Activated CD4-positive, alpha-beta memory T cell treated with anti-CD3 and anti-CD28 coated beads, Interleukin-2, amount 10 ng/mL, durations not matched to agents 7 days and 5 days (primary cell): ENCODE data around the gene ATXN7L3. TPM values are rescaled to one million over a fixed set of nuclear protein-coding genes. Genes with fewer than 3 reads are reported as not detected.

ENCODE experiments used
- CTCF ChIA-PET: fragments of 350-600 bp; sonication (Branson Sonifier 250); formaldehyde crosslinking; loops from one replicate; lab custom pipeline; 2021; ENCODE audit warnings: antibody characterized with exemption, inconsistent platforms; lab: Charles Lee
- POLR2A ChIA-PET: fragments of 350-600 bp; sonication (Branson Sonifier 250); formaldehyde crosslinking; loops from one replicate; lab custom pipeline; 2021; ENCODE audit warnings: antibody characterized with exemption; lab: Charles Lee
- DNase-seq: peaks from one replicate; pipeline ENCODE4 v3.0.0-alpha.2; 2020
- H3K27ac Mint-ChIP-seq: one replicate; pipeline ENCODE4 v1.8.0; 2021; ENCODE audit warnings: mild to moderate bottlenecking, mixed read lengths
- H3K27me3 Mint-ChIP-seq: one replicate; pipeline ENCODE4 v1.8.0; 2021; ENCODE audit warnings: mixed read lengths
- H3K36me3 Mint-ChIP-seq: one replicate; pipeline ENCODE4 v1.8.0; 2021; ENCODE audit warnings: low read depth, mixed read lengths
- H3K4me1 Mint-ChIP-seq: one replicate; pipeline ENCODE4 v1.8.0; 2021; ENCODE audit warnings: mixed read lengths
- H3K4me3 Mint-ChIP-seq: one replicate; pipeline ENCODE4 v1.8.0; 2021; ENCODE audit warnings: mild to moderate bottlenecking, mixed read lengths
- H3K9me3 Mint-ChIP-seq: one replicate; pipeline ENCODE4 v1.8.0; 2021; ENCODE audit warnings: mixed read lengths
- total RNA-seq, 2 experiments: library from RNA; stranded (reverse); gene quantifications; one replicate each; pipeline ENCODE4 v1.2.3, GENCODE V29; 2021

The ATXN7L3 gene
- total RNA-seq, 2 experiments from 2014 or later = 106 to 107 TPM

DNA sequence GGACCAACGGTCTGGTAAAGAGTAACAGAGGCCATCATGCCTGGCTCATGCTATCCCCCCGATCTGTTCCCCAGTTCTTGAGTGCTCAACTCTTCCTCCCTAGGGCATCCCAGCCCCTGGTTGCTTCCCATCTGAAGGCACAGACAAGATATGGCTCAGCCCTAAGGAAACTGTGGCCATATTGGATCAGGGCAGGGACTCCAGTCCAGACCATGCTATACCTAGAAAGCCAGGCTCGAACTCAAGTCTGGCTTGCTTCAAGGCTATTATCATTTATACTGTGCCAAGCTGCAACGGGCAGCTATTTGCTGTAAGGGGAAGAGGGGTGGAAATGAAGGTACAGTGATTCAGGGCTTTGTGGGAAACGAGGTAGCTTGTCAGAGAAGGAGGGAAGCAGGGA is 17.0 kb upstream of the ATXN7L3 start:
- Mint-ChIP-seq H3K4me1 (peaks cover 41% of the 10 kb centered on the region), H3K9me3 (no peaks in the 10 kb centered on the region), H3K27ac (peak overlapping the region; percentile 81), H3K4me3 (peak overlapping the region; percentile 90), H3K27me3 (no peaks in the 10 kb centered on the region), H3K36me3 (peaks cover 54% of the 10 kb centered on the region)
- no peak for DNase-seq
- POLR2A ChIA-PET = interaction anchor here (0.7 to 18.0 kb wide), 9 partner anchors 22 to 1100 kb away, joined by 3 to 504 read pairs (median 3); partner anchors contain the start of genes ATXN7L3, HDAC5, MAP3K14 and SLC25A39
- CTCF ChIA-PET = interaction anchor here (0.9 to 3.8 kb wide), 6 partner anchors 9 to 129 kb away, joined by 4 to 31 read pairs (median 4); partner anchors contain the start of genes ATXN7L3, GRN and TMUB2

DNA sequence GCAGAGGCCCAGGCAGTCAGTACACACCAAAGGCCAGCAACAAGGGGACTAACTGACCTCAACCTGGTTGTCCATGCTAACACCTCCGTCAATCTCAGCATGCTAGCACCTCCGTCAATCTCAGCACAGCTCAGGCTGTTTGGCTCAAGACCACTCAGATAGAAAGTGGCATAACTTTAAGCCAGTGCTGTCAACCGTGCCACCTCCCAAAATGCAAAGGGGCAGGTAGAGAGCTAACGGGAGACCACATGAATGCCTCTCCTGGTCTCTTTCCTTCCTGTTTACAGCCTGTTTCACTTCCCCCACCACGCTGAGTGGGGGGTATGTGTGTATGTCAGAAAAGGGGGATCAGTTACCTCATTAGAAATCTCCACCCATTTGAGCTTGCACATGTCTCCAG is 16.5 kb upstream of the ATXN7L3 start:
- Mint-ChIP-seq H3K27me3 (no peaks in the 10 kb centered on the region), H3K36me3 (peaks cover 58% of the 10 kb centered on the region), H3K4me1 (peaks cover 46% of the 10 kb centered on the region), H3K9me3 (no peaks in the 10 kb centered on the region), H3K27ac (peak overlapping the region; percentile 81), H3K4me3 (peak overlapping the region; percentile 90)
- DNase-seq = peak; percentile 52
- ChIA-PET CTCF (interaction anchor here (0.9 to 3.8 kb wide), 5 partner anchors 9 to 129 kb away, joined by 4 to 31 read pairs (median 4); partner anchors contain the start of genes ATXN7L3 and GRN), POLR2A (interaction anchor here (0.7 to 18.0 kb wide), 10 partner anchors 21 to 1101 kb away, joined by 3 to 504 read pairs (median 3); partner anchors contain the start of genes ATXN7L3, HDAC5, MAP3K14 and SLC25A39)

DNA sequence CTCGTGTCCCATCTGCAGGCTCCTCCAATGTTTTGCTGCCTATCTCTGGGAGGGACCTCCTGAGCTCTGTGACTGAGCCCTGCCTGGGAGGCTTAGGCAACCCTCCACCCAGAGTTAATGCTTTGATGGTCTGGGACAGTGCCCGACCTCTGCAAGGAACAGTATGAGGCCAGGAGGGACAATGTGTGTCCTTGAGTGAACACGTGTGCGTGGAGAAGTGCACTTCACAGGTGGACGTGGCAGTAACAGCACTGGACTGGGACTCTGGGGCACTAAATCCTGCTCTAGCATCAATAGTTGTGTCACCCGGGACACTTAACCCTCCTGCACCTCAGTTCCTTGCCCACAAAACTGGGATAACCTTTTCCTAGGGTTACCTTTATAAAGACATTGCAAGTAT is 15.2 kb upstream of the ATXN7L3 start:
- Mint-ChIP-seq H3K4me1 (peaks cover 52% of the 10 kb centered on the region), H3K4me3 (peak overlapping the region; percentile 36), H3K27me3 (no peaks in the 10 kb centered on the region), H3K36me3 (peaks cover 59% of the 10 kb centered on the region), H3K9me3 (no peaks in the 10 kb centered on the region), H3K27ac (peak overlapping the region; percentile 81)
- ChIA-PET POLR2A (interaction anchor here (1.2 to 18.0 kb wide), 3 partner anchors 20 to 109 kb away, joined by 3 to 504 read pairs (median 117); partner anchors contain the start of genes ATXN7L3, SLC25A39 and TMUB2), CTCF (interaction anchor here (1.5 kb wide), 1 partner anchor 11 kb away, joined by 3 read pairs; no protein-coding TSS in a partner anchor)
- no peak for DNase-seq

DNA sequence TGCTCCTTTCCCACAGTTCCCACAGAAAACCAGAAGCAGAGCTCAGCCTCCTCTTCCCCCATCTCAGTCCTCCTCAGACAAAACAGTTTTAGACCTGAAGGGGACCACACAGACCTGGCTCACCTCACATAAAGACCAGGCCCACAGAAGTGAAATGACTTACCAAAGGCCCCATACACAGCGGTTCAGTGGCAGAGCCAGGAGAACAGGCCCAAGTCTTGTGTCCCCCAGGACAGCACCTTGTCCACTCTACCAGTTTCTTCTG is 14.5 kb upstream of the ATXN7L3 start:
- DNase-seq = no peak

DNA sequence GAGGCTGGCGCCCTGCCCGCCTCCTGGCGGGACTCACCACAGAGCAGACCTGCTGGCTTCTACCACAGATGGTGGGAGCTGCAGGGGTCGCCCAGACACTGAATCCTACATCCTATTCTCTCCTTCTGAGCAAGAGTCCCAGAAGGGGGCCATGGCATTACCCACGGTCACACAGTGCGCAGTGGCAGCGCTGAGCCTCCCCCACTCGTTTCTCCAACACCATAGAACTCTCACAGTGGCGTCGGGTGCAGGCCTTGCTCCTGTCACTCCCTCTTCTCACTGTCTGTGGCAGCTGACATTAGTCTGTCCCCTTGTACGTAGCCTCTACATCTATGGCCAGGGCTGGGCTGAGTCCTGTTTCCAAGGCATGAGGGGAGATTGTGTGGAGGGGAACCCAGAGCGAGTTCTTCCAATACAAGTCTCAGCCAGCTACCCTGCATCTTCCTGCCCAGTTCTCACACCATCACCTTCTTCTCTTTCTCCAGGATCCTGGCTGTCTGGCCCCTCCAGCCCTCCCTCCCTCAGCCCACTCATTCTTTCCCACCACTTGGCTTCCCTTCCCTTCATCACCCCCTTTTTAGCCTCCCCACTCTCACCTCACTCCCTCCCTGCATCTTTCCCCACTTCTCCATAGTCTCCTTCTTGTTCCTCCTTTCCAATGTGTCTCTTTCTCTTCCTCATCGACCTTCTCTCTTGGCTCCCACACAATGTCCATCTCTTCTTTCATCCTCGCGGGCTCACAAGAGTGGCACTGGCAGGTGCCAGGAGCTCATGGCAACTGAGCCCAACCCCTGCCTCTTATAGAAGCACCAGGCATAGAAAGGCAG is 13.9 kb upstream of the ATXN7L3 start:
- H3K27ac Mint-ChIP-seq = peak overlapping the region; percentile 55
- ChIA-PET POLR2A (interaction anchor here (4.9 to 18.0 kb wide), 2 partner anchors 7 to 19 kb away, joined by 67 to 504 read pairs; partner anchors contain the start of genes ATXN7L3, TMUB2 and UBTF), CTCF (interaction anchor here (1.0 to 1.5 kb wide), 2 partner anchors 10 kb away, joined by 3 read pairs; no protein-coding TSS in a partner anchor)
- H3K36me3 Mint-ChIP-seq = peaks cover 68% of the 10 kb centered on the region
- no peak for DNase-seq
- H3K9me3 Mint-ChIP-seq = no peaks in the 10 kb centered on the region
- peaks cover 63% of the 10 kb centered on the region for H3K4me1 Mint-ChIP-seq
- no peak overlapping the region for H3K4me3 Mint-ChIP-seq
- no peaks in the 10 kb centered on the region for H3K27me3 Mint-ChIP-seq

More for the DNA sequence above, 14.5 kb upstream of the ATXN7L3 start:
- Mint-ChIP-seq H3K27me3 (no peaks in the 10 kb centered on the region), H3K4me3 (no peak overlapping the region), H3K9me3 (no peaks in the 10 kb centered on the region), H3K36me3 (peaks cover 66% of the 10 kb centered on the region), H3K27ac (peak overlapping the region; percentile 55), H3K4me1 (peaks cover 60% of the 10 kb centered on the region)
- CTCF ChIA-PET = interaction anchor here (1.5 kb wide), 1 partner anchor 10 kb away, joined by 3 read pairs; no protein-coding TSS in a partner anchor
- POLR2A ChIA-PET = interaction anchor here (8.5 to 18.0 kb wide), 2 partner anchors 19 to 110 kb away, joined by 117 to 504 read pairs; partner anchors contain the start of genes ATXN7L3, SLC25A39 and TMUB2

DNA sequence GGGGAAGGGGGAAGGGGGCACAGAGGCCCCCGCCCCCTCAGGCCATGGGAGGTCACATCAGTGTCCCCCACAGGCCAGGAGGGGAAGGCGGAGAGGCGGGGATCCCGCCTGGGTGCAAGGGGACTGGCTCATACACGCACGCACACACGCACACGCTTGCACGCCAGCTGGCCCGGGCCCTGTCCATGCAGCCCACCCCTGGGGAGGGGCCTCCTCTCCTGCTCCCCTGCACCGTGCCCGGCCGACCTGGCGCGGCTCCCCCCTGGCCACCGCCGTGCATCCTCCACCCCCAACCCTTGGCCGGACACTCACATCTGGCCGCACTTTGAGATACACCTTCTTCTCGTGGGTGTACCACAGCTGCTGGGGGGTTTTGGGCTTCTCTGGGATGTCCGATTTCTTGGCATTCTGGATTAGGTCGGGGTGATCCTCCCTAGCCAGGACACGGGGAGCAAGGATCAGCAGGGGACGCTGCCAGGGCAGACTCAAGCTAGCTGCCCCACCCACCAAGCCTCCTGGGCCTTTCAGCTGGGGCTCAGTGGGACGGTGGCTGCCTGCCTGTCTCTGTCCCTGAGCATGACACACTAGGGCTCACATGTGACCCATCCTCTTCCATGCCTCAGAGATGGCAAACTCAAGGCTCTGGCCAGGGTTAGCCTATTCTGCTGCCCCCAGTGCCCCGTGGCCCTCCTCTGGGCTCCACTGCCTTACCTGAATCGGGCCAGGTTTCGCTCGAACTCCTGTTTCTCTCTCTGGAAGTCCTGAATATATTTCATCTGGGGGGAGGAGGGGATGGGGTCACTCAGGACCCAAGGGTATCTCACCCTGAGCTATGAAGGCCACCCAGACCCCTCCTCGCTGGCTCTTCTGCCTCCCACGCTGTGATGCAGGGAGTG is 13.1 kb upstream of the ATXN7L3 start:
- no peaks in the 10 kb centered on the region for H3K27me3 Mint-ChIP-seq
- H3K4me1 Mint-ChIP-seq = peaks cover 67% of the 10 kb centered on the region
- ChIA-PET CTCF (interaction anchor here (1.0 to 3.5 kb wide), 2 partner anchors 9 to 25 kb away, joined by 3 to 35 read pairs; partner anchors contain the start of gene TMUB2), POLR2A (interaction anchor here (1.0 to 18.0 kb wide), 4 partner anchors 8 to 113 kb away, joined by 3 to 504 read pairs (median 50); partner anchors contain the start of genes ATXN7L3, SLC25A39, TMUB2 and UBTF)
- no peaks in the 10 kb centered on the region for H3K9me3 Mint-ChIP-seq
- no peak overlapping the region for H3K27ac Mint-ChIP-seq
- H3K36me3 Mint-ChIP-seq = peaks cover 73% of the 10 kb centered on the region
- DNase-seq = no peak
- H3K4me3 Mint-ChIP-seq = no peak overlapping the region

- ChIA-PET POLR2A (interaction anchor here (1.0 to 18.0 kb wide), 8 partner anchors 9 to 140 kb away, joined by 3 to 504 read pairs (median 6); partner anchors contain the start of genes ATXN7L3, GRN, SLC25A39 and TMUB2), CTCF (interaction anchor here (0.6 to 4.1 kb wide), 10 partner anchors 8 to 813 kb away, joined by 3 to 65 read pairs (median 12); partner anchors contain the start of genes GRN, TMUB2 and UBTF)
- DNase-seq = no peak
- Mint-ChIP-seq H3K27ac (peak overlapping the region; percentile 21), H3K4me3 (no peak overlapping the region), H3K4me1 (peaks cover 61% of the 10 kb centered on the region), H3K36me3 (peaks cover 70% of the 10 kb centered on the region), H3K9me3 (no peaks in the 10 kb centered on the region), H3K27me3 (no peaks in the 10 kb centered on the region)
These were observed 11.9 kb upstream of the ATXN7L3 start for GRCh38 chr17:44211281-44212265.

DNA sequence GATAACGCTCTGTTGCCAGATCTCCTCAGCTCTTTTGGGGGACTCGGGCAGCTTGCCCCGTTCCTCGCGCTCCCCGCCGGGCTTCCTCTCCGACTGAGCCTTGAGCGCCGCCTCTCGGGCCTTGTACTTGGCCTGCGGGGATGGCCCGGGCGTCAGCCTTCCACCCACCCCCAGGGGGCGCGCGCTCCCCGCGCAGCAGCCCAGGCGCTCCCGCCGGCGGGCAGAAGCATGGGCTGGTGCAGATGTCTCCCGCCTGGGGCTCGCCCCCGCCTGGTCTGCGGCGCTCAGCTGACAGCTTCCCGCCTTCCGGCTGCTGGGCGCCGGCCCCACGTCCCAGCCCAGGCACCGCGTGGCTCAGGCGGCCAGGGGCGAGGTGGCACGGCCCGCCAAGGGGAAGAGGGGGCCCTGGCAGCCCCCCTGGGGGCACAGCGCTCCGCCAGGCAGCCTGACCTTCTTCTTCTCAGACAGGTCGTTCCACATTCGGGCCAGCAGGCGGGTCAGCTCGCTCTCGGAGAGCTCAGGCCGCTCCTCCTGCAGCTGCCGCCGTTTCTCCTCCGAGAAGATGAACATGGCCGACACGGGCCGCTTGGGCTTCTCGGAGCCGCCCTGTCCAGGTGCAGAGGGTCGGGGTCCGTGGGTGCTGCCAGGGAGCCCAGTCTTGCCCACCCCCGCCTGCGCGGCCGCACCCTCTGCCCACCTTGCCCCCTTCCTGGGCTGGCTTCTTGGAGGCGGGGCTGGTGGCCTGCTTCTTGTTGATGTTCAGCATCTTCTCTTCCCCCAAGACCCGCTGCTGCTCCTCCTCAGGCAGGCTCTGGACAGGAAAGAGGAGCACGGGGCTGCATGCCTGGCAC is 10.9 kb upstream of the ATXN7L3 start:
- peak overlapping the region; percentile 60 for H3K4me3 Mint-ChIP-seq
- H3K36me3 Mint-ChIP-seq = peaks cover 67% of the 10 kb centered on the region
- CTCF ChIA-PET = interaction anchor here (0.6 to 4.1 kb wide), 30 partner anchors 9 to 313 kb away, joined by 3 to 65 read pairs (median 4); partner anchors contain the start of genes ATXN7L3, GRN, HDAC5 and SLC25A39
- H3K4me1 Mint-ChIP-seq = peaks cover 53% of the 10 kb centered on the region
- H3K27ac Mint-ChIP-seq = peak overlapping the region; percentile 83
- POLR2A ChIA-PET = interaction anchor here (1.1 to 18.0 kb wide), 14 partner anchors 7 to 153 kb away, joined by 3 to 504 read pairs (median 6); partner anchors contain the start of genes ATXN7L3, FAM171A2, GRN and SLC25A39
- H3K9me3 Mint-ChIP-seq = no peaks in the 10 kb centered on the region
- no peaks in the 10 kb centered on the region for H3K27me3 Mint-ChIP-seq
- DNase-seq = peak; percentile 94

GRCh38 chr17:44209786-44210341 is 10.2 kb upstream of the ATXN7L3 start:
- H3K27me3 Mint-ChIP-seq = no peaks in the 10 kb centered on the region
- CTCF ChIA-PET = interaction anchor here (0.6 to 4.1 kb wide), 28 partner anchors 9 to 313 kb away, joined by 3 to 65 read pairs (median 6); partner anchors contain the start of genes ATXN7L3, GRN, HDAC5 and SLC25A39
- H3K36me3 Mint-ChIP-seq = peaks cover 60% of the 10 kb centered on the region
- POLR2A ChIA-PET = interaction anchor here (1.1 to 18.0 kb wide), 13 partner anchors 8 to 153 kb away, joined by 3 to 504 read pairs (median 6); partner anchors contain the start of genes ATXN7L3, FAM171A2, GRN and SLC25A39
- H3K4me1 Mint-ChIP-seq = peaks cover 46% of the 10 kb centered on the region
- peak; percentile 47 for DNase-seq
- H3K4me3 Mint-ChIP-seq = peak overlapping the region; percentile 60
- H3K27ac Mint-ChIP-seq = peak overlapping the region; percentile 83
- no peaks in the 10 kb centered on the region for H3K9me3 Mint-ChIP-seq

DNA sequence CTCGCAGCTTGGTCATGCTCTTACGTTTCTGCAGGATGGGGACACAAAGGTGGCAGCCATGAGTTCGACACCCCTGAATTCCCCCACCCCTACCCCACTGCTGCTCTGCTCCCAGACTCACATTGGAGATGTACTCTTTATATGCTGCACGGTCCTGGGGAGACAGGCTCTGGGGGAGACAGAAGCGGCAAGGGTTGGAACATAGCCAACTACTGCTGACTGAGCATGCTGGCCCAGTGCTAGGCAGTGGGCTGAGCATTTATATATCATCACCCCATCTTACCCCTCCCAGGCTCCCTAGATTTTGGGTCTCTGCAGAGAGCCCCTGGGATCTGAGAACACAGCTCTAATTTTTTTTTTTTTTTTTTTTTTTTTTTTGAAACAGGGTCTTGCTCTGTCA is 8.1 kb upstream of the ATXN7L3 start:
- ChIA-PET CTCF (interaction anchor here (0.5 kb wide), 1 partner anchor 162 kb away, joined by 4 read pairs; no protein-coding TSS in a partner anchor), POLR2A (interaction anchor here (0.9 to 25.4 kb wide), 3 partner anchors 6 to 124 kb away, joined by 3 to 504 read pairs (median 504); partner anchors contain the start of genes ATXN7L3, TMUB2 and UBTF)
- H3K4me1 Mint-ChIP-seq = peaks cover 56% of the 10 kb centered on the region
- no peak overlapping the region for H3K27ac Mint-ChIP-seq
- H3K36me3 Mint-ChIP-seq = peaks cover 39% of the 10 kb centered on the region
- no peaks in the 10 kb centered on the region for H3K27me3 Mint-ChIP-seq
- no peaks in the 10 kb centered on the region for H3K9me3 Mint-ChIP-seq
- DNase-seq = no peak
- no peak overlapping the region for H3K4me3 Mint-ChIP-seq
